Parathyroid adenoma (tissue), 2 donors: ENCODE measurements around the gene GNG13.

Source experiments
- H2AFZ ChIP-seq: fragments of 300-600 bp; sonication (generic); one replicate; pipeline ENCODE4 v1.7.0; 2017; ENCODE audit warnings: antibody characterized with exemption, mild to moderate bottlenecking
- H3K27ac ChIP-seq: fragments of 300-600 bp; sonication (generic); one replicate; pipeline ENCODE4 v1.7.0; 2017
- H3K27me3 ChIP-seq: fragments of 300-600 bp; sonication (generic); one replicate; pipeline ENCODE4 v1.7.0; 2017; ENCODE audit warnings: low read length; ENCODE audit not compliant: control insufficient read depth, insufficient read depth
- H3K36me3 ChIP-seq: fragments of 300-600 bp; sonication (generic); one replicate; pipeline ENCODE4 v1.7.0; 2017; ENCODE audit warnings: low read length; ENCODE audit not compliant: control insufficient read depth, insufficient read depth
- H3K4me1 ChIP-seq: fragments of 300-600 bp; sonication (generic); one replicate; pipeline ENCODE4 v1.7.0; 2017; ENCODE audit warnings: control low read depth
- H3K4me2 ChIP-seq: fragments of 300-600 bp; sonication (generic); one replicate; pipeline ENCODE4 v1.7.0; 2017; ENCODE audit warnings: low read length
- H3K4me3 ChIP-seq: fragments of 300-600 bp; sonication (generic); one replicate; pipeline ENCODE4 v1.7.0; 2017; ENCODE audit warnings: low read depth, low read length
- H3K79me2 ChIP-seq: fragments of 300-600 bp; sonication (generic); one replicate; pipeline ENCODE4 v1.7.0; 2017; ENCODE audit warnings: control low read depth
- H3K9ac ChIP-seq: fragments of 300-600 bp; sonication (generic); one replicate; pipeline ENCODE4 v1.7.0; 2017; ENCODE audit warnings: mild to moderate bottlenecking
- H3K9me3 ChIP-seq: fragments of 300-600 bp; sonication (generic); one replicate; pipeline ENCODE4 v1.7.0; 2017; ENCODE audit warnings: low read length; ENCODE audit not compliant: control insufficient read depth
- CTCF ChIP-seq: fragments of 300-600 bp; sonication (generic); IDR thresholded peaks from one replicate; pipeline ENCODE4 v1.7.0; 2017; ENCODE audit warnings: antibody characterized with exemption, mild to moderate bottlenecking
- donor health status: primary hyperparathyroidism.

Gene GNG13

GRCh38 chr16:769184-769784 is 31.2 kb downstream of the GNG13 start:
- H3K79me2 ChIP-seq: no peaks in the 10 kb centered on the region
- no peak overlapping the region for H3K4me2 ChIP-seq

GRCh38 chr16:768428-768827 is 32.1 kb downstream of the GNG13 start:
- no peak overlapping the region for H3K4me2 ChIP-seq
- no peak for TF ChIP-seq CTCF
- H3K9me3 ChIP-seq: no peaks in the 10 kb centered on the region
- no peaks in the 10 kb centered on the region for H3K4me1 ChIP-seq
- no peaks in the 10 kb centered on the region for H3K36me3 ChIP-seq
- H3K4me3 ChIP-seq: no peak overlapping the region
- no peaks in the 10 kb centered on the region for H3K27me3 ChIP-seq
- no peak overlapping the region for H2AFZ ChIP-seq
- H3K79me2 ChIP-seq: no peaks in the 10 kb centered on the region
- no peak overlapping the region for H3K9ac ChIP-seq
- no peak overlapping the region for H3K27ac ChIP-seq

More at GRCh38 chr16:769184-769784, 31.2 kb downstream of the GNG13 start:
- Histone ChIP-seq H3K27me3 (no peaks in the 10 kb centered on the region), H3K4me3 (no peak overlapping the region), H3K9me3 (no peaks in the 10 kb centered on the region), H3K27ac (no peak overlapping the region), H2AFZ (no peak overlapping the region), H3K9ac (no peak overlapping the region), H3K4me1 (no peaks in the 10 kb centered on the region), H3K36me3 (no peaks in the 10 kb centered on the region)
- TF ChIP-seq CTCF: no peak

- Histone ChIP-seq H3K9me3 (no peaks in the 10 kb centered on the region), H3K27me3 (no peaks in the 10 kb centered on the region), H3K36me3 (no peaks in the 10 kb centered on the region), H3K4me3 (no peak overlapping the region), H3K79me2 (no peaks in the 10 kb centered on the region), H3K27ac (no peak overlapping the region), H2AFZ (no peak overlapping the region), H3K4me2 (no peak overlapping the region), H3K9ac (no peak overlapping the region), H3K4me1 (no peaks in the 10 kb centered on the region)
- no peak for TF ChIP-seq CTCF
Observed at GRCh38 chr16:767743-768235, 32.7 kb downstream of the GNG13 start.

GRCh38 chr16:766820-767640 is 33.5 kb downstream of the GNG13 start:
- Histone ChIP-seq H2AFZ (no peak overlapping the region), H3K36me3 (no peaks in the 10 kb centered on the region), H3K79me2 (no peaks in the 10 kb centered on the region), H3K27ac (no peak overlapping the region), H3K9ac (no peak overlapping the region), H3K4me2 (no peak overlapping the region), H3K4me3 (no peak overlapping the region), H3K4me1 (no peaks in the 10 kb centered on the region), H3K27me3 (no peaks in the 10 kb centered on the region), H3K9me3 (no peaks in the 10 kb centered on the region)
- TF ChIP-seq CTCF: no peak
